Endothelial cell of umbilical vein (primary cell): ENCODE measurements around the gene TMEM121. TPM values are rescaled to one million over a fixed set of nuclear protein-coding genes. Genes with fewer than 3 reads are reported as not detected.

Source experiments
- BruUV-seq: library from RNA; stranded (reverse); fragments of 400-500 nt; replicated peaks from 2 replicates; lab custom pipeline; 2021; lab: Mats Ljungman, UMichigan
- CTCF ChIA-PET: fragments of 300-600, 350-600 bp; sonication (Branson Sonifier 250); formaldehyde crosslinking; loops from one replicate; lab custom pipeline; 2021; ENCODE audit warnings: antibody characterized with exemption, inconsistent platforms; lab: Charles Lee
- POLR2A ChIA-PET: fragments of 300-600, 350-600 bp; sonication (Branson Sonifier 250); formaldehyde crosslinking; loops from one replicate; lab custom pipeline; 2021; ENCODE audit warnings: antibody characterized with exemption, inconsistent platforms; lab: Charles Lee
- DNase-seq: peaks from one replicate; pipeline ENCODE4 v3.0.0-alpha.2; 2011; ENCODE audit warnings: low read depth, low spot score
- FAIRE-seq: peaks from 2 replicates; lab custom pipeline; 2011; peaks lifted over from hg19 to GRCh38; lab: Jason Lieb, UNC
- H2AFZ ChIP-seq: 2 replicates; pipeline ENCODE4 v1.6.0; 2012; ENCODE audit warnings: low read depth, low read length, control low read depth, inconsistent platforms
- H3K27ac ChIP-seq: 2 replicates; pipeline ENCODE4 v1.5.1; 2011; ENCODE audit warnings: low read depth, mild to moderate bottlenecking, control low read depth, low read length, moderate library complexity; ENCODE audit not compliant: insufficient read depth
- H3K27me3 ChIP-seq, 2 experiments: 2 replicates each; pipeline versions ENCODE4 v1.6.0 to v1.6.1; 2011; ENCODE audit warnings: low read length in 2 of 2, mixed read lengths in 1 of 2; ENCODE audit not compliant: control insufficient read depth in 2 of 2, insufficient read depth in 2 of 2
- H3K36me3 ChIP-seq, 2 experiments: 2 replicates in 1 of 2; 3 replicates in 1 of 2; pipeline ENCODE4 v1.5.1; 2011; ENCODE audit warnings: low read length in 2 of 2, mild to moderate bottlenecking in 1 of 2, moderate library complexity in 1 of 2; ENCODE audit not compliant: control insufficient read depth in 2 of 2, insufficient read depth in 2 of 2; ENCODE audit errors: extremely low read depth in 1 of 2
- H3K4me1 ChIP-seq: 3 replicates; pipeline ENCODE4 v1.5.1; 2011; ENCODE audit warnings: mild to moderate bottlenecking, low read length; ENCODE audit not compliant: control insufficient read depth, insufficient read depth; ENCODE audit errors: extremely low read depth
- H3K4me2 ChIP-seq: 2 replicates; pipeline ENCODE4 v1.6.1; 2011; ENCODE audit warnings: low read length, control low read depth, mixed read lengths; ENCODE audit not compliant: insufficient read depth
- H3K4me3 ChIP-seq, 3 experiments: fragments of 200-600 bp in 1 of 3; sonication (generic), shearing (Covaris generic) in 1 of 3; replicated peaks in 1 of 3; 2 replicates each; pipeline ENCODE4 v1.5.1; 2011 to 2016; ENCODE audit warnings: control low read depth in 3 of 3, low read length in 3 of 3, mild to moderate bottlenecking in 2 of 3, inconsistent platforms in 1 of 3, low read depth in 1 of 3, moderate library complexity in 1 of 3; ENCODE audit not compliant: insufficient read depth in 1 of 3
- H3K79me2 ChIP-seq: 2 replicates; pipeline ENCODE4 v1.6.0; 2012; ENCODE audit warnings: low read length, inconsistent platforms; ENCODE audit not compliant: control insufficient read depth, insufficient read depth
- H3K9ac ChIP-seq: replicated peaks from 2 replicates; pipeline ENCODE3; 2011; ENCODE audit warnings: low read length, control low read depth; ENCODE audit not compliant: insufficient read depth; ENCODE audit errors: extremely low read depth
- H3K9me1 ChIP-seq: replicated peaks from 3 replicates; pipeline ENCODE4 v1.6.0; 2011; ENCODE audit warnings: mild to moderate bottlenecking, low read length; ENCODE audit not compliant: control insufficient read depth, insufficient read depth; ENCODE audit errors: extremely low read depth
- H3K9me3 ChIP-seq: replicated peaks from 2 replicates; pipeline ENCODE4 v1.5.1; 2012; ENCODE audit warnings: low read length, inconsistent platforms; ENCODE audit not compliant: control insufficient read depth, insufficient read depth
- H4K20me1 ChIP-seq: replicated peaks from 2 replicates; pipeline ENCODE3; 2011; ENCODE audit warnings: mild to moderate bottlenecking, low read length; ENCODE audit not compliant: control insufficient read depth, insufficient read depth; ENCODE audit errors: extremely low read depth
- CTCF ChIP-seq, 2 donors: IDR thresholded peaks; 1 replicate in 1 of 2; 2 replicates in 1 of 2; pipeline ENCODE4 v1.5.1; 2011; ENCODE audit warnings: low read length in 2 of 2, mild to moderate bottlenecking in 2 of 2, moderate library complexity in 2 of 2, control low read depth in 1 of 2, inconsistent platforms in 1 of 2, low read depth in 1 of 2; ENCODE audit not compliant: insufficient read depth in 1 of 2; ENCODE audit errors: extremely low read depth in 1 of 2
- EZH2 ChIP-seq: IDR thresholded peaks from 2 replicates; pipeline ENCODE4 v1.6.1; 2012; ENCODE audit warnings: borderline replicate concordance, low read depth, mild to moderate bottlenecking, moderate library complexity, low read length, inconsistent platforms; ENCODE audit not compliant: severe bottlenecking
- FOS ChIP-seq: IDR thresholded peaks from 2 replicates; pipeline ENCODE4 v1.6.1; 2011; ENCODE audit warnings: mild to moderate bottlenecking, low read length, moderate library complexity, borderline replicate concordance; ENCODE audit not compliant: insufficient read depth
- GATA2 ChIP-seq: IDR thresholded peaks from 2 replicates; pipeline ENCODE4 v1.7.0; 2011; ENCODE audit warnings: low read depth, mild to moderate bottlenecking, moderate library complexity, mixed read lengths, low read length; ENCODE audit not compliant: insufficient read length, insufficient read depth
- JUN ChIP-seq: IDR thresholded peaks from 2 replicates; pipeline ENCODE4 v1.6.1; 2011; ENCODE audit warnings: borderline replicate concordance, low read depth; ENCODE audit not compliant: insufficient read length, insufficient read depth
- MAX ChIP-seq: IDR thresholded peaks from 2 replicates; pipeline ENCODE4 v1.6.1; 2011; ENCODE audit not compliant: insufficient read depth, insufficient read length
- MYC ChIP-seq: IDR thresholded peaks from one replicate; pipeline ENCODE4 v1.6.1; 2011; ENCODE audit warnings: mild to moderate bottlenecking, low read depth, low read length
- POLR2A ChIP-seq: IDR thresholded peaks from 2 replicates; pipeline ENCODE4 v1.6.1; 2012; ENCODE audit warnings: low read depth, mild to moderate bottlenecking, control low read depth, low read length
- POLR2AphosphoS5 ChIP-seq: IDR thresholded peaks from 2 replicates; pipeline ENCODE4 v1.6.1; 2012; ENCODE audit warnings: low read depth, mild to moderate bottlenecking, control low read depth, low read length, moderate library complexity; ENCODE audit not compliant: insufficient read depth
- dilution Hi-C: fragments of 300-500 bp; cut with MboI; formaldehyde crosslinking; loops from one replicate; pipeline ENCODE4 v1.15.0; 2019; ENCODE audit warnings: low sequenced_read_pairs; ENCODE audit not compliant: extremely low pct_ligation_motif_present
- intact Hi-C: fragments of 100-400 bp; cut with micrococcal nuclease; formaldehyde crosslinking; loops from one replicate; pipeline ENCODE4 v1.10.0; 2022
- polyA plus RNA-seq, 4 experiments: library from polyadenylated mRNA; depleted of rRNA in 3 of 4; stranded (reverse) in 3 of 4; unstranded in 1 of 4; fragments of >200 nt; gene quantifications; 2 replicates each; pipeline versions ENCODE4 v1.2.1 to v1.2.3, GENCODE V29; 2011 to 2012; ENCODE audit warnings: missing spikeins in 1 of 4
- total RNA-seq: library from RNA; stranded (reverse); gene quantifications from 2 replicates; pipeline ENCODE4 v1.2.3, GENCODE V29; 2021

The TMEM121 gene
- total and polyA plus RNA-seq, 2 donors (not counting 3 experiments of a cell fraction or from before 2014, with no cell fraction given), result 4.8 to 7.7 TPM

GRCh38 chr14:105491366-105491973, 34.9 kb upstream of the TMEM121 start:
- DNase-seq, result peak; percentile 65
- Histone ChIP-seq H3K4me3 (peak overlapping the region; percentile 39 to 52 (median 50)), H3K27me3 (peaks cover 0 to 11% of the 10 kb centered on the region in 2 experiments), H3K9ac (peak overlapping the region; percentile 83), H3K4me1 (peaks cover 2% of the 10 kb centered on the region), H3K36me3 (no peaks in the 10 kb centered on the region), H3K27ac (peak overlapping the region; percentile 77), H3K4me2 (peak overlapping the region; percentile 35), H3K79me2 (peaks cover 3% of the 10 kb centered on the region), H4K20me1 (no peaks in the 10 kb centered on the region), H3K9me3 (no peaks in the 10 kb centered on the region), H3K9me1 (no peaks in the 10 kb centered on the region), H2AFZ (peak overlapping the region; percentile 69)
- dilution Hi-C loops (no loop called here), intact Hi-C loops (loop anchor here (1.0 to 5.0 kb wide), 6 partner anchors 37 to 814 kb away; partner anchors contain the start of gene BRF1)
- CTCF ChIA-PET, result interaction anchor here (1.0 to 5.1 kb wide), 4 partner anchors 10 to 120 kb away, joined by 4 to 239 read pairs (median 80); no protein-coding TSS in a partner anchor
- FAIRE-seq, result no peak
- POLR2A ChIA-PET, result no interaction called here
- BruUV-seq, result TSS peak; percentile 53
- no peak for TF ChIP-seq POLR2AphosphoS5
- no peak for TF ChIP-seq MYC
- TF ChIP-seq FOS, result no peak
- no peak for TF ChIP-seq GATA2
- peak; percentile 43 for TF ChIP-seq POLR2A
- TF ChIP-seq EZH2, result no peak
- peak; percentile 67 for TF ChIP-seq MAX
- no peak for TF ChIP-seq JUN
- no peak for TF ChIP-seq CTCF (IDR thresholded peaks at IDR 0.05; ENCODE audit: extremely low read depth in 1 of 2, insufficient read depth in 1 of 2, low read depth in 1 of 2, low read length in 2 of 2)
